Activated T-cell treated with anti-CD3 and anti-CD28 coated beads, Interleukin-2, amount 50 U/mL, for 48 hours (primary cell): ENCODE results near the gene FNIP2.
"Not testable (repeated sequence)": the region's sequence is repeated elsewhere in the genome, so short reads cannot be mapped to it uniquely, and the experiment has no call there.

Experiments
- DNase-seq, 2 experiments: peaks; one replicate each; pipeline ENCODE4 v3.0.0-alpha.2; 2020

The FNIP2 gene

GRCh38 chr4:158927774-158928173, 158.9 kb downstream of the FNIP2 start:
- not testable (repeated sequence) for DNase-seq

DNA sequence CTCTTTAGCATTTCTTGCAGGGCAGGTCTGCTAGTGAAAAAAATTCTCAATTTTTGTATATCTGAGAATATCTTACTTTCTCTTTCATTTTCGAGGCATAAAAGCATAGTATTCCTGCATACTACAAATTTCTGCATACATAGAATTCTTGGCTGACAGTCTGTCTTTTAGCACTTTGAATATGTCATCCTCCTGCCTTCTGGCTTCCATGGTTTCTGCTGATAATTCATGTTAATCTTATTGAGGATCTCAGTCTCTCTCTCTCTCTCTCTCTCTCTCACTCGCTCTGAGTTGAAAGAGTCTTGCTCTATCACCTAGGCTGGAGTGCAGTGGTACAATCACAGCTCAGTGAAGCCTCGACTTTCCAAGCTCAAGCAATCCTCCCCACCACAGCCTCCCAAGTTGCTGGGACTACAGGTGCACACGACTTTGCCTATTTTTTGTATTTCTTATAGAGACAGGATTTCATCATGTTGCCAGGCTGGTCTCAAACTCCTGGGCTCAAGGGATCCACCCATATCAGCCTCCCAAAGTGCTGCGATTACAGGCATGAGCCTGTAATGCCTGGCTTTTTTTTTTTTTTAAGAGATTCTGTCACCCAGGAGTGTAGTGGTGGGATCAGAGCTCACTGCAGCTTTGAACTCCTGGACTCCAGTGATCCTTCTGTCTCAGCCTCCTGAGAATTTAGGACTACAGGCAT, 161.3 kb downstream of the FNIP2 start:
- DNase-seq: no peak

DNA sequence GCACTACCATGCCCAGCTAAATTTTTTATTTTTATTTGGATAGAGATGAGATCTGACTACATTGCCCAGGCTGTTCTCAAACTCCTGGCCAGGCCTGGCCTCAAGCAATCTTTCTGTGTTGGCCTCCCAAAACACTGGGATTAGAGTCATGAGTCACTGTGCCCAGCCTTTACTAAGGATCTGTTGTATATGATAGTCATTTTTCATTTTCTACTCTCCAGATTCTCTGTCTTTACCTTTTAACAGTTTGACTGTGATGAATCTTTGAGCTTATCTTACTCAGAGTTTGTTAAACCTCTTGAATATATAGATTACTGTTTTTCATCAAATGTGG, 161.8 kb downstream of the FNIP2 start:
- DNase-seq: no peak

- DNase-seq: no peak
Observed at GRCh38 chr4:158933236-158933635, 164.4 kb downstream of the FNIP2 start.

- no peak for DNase-seq
Observed at GRCh38 chr4:158934996-158935669, 166.3 kb downstream of the FNIP2 start.

DNA sequence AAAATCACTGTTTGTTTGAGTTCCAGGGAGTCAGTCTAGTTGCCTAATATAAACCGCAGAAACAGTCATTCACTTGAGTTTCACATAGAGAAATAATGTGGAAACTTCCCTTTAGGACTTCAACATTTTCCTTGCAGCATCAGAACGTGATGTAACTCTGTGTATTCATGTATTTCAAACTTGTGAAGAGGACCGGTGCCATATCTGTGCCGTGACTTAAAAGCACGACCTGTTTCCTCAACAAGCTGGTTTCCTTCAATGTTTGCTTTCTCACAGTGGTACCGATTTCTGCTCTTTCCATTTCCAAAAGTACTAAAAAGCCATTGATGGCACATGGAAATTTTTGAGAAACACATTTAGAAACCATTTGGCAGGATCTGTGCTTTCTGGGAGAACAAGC, 167.4 kb downstream of the FNIP2 start:
- no peak for DNase-seq

DNA sequence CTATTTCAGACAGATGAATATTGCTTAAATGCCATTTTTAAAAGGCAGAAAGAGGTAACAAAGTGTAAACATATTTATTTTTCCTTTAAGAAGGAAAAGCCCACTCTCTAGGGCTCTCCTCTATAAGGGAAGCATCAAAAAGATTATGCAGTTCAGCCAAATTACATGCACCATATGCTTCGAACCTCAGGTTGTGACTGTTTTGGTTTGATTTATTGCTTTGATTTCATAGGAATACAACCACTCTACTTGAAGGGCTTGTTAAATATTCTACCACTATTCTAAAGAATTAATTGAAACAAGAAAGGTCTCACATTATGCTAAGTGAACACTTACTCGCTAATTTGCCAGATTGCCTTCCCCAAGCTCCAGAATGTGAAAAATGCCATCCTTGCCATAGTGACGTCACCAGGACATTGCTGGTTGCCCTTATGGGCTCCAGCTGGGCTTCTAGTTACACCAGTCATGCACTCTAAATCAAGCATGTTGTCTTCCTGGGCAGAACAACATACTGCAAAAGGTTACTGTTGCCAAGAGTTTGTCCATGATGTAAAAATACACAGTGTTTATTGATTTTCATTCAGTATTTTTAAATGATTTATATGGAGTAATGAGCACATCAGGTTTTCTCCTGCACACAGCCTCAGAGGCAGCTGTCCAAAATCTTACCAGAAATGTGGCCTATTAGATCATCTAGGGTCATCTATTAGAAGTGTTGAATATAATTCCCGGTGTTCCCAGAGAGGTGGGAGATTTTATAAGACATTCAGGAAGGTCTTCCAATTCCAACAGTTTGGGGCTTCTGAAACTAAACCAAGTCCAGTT, 169.6 kb downstream of the FNIP2 start:
- no peak for DNase-seq

GRCh38 chr4:158940271-158940670, 171.4 kb downstream of the FNIP2 start:
- DNase-seq: no peak

DNA sequence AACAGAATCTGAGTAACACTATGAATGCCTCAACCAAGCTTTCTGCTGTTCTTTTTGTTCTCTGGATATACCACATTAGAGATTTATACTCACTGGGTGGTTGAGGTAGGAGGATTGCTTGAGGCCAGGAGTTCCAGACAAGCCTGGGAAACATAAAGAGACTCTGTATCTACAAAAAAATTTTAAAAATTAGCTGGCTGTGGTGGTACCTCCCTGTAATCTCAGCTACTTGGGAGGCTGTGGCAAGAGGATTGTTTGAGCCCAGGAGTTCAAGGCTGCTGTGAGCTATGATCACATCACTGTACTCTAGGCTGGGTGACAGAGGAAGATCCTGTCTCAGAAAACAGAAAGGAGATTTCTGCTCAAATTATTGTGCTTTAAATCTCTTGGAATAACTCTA, 172.5 kb downstream of the FNIP2 start:
- DNase-seq: no peak

DNA sequence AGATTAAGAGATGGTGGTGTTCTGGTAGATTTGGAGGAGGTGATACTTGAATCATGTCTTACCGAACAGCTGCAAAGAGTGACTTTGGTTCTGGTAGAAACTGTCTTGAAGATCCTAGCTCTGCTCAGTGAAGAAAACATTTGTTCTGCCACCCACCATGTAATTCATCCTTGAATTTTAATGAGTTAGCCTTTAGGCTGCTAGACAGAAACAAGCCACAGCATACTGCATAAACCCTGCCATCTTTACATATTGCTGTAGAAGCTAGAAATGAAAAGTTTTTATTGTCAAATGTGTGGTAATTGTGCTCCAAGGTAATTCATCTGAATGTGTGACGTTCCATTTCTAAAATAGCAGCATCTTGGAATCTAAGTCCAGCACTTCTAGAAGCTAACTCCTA, 173.1 kb downstream of the FNIP2 start:
- DNase-seq: no peak

DNA sequence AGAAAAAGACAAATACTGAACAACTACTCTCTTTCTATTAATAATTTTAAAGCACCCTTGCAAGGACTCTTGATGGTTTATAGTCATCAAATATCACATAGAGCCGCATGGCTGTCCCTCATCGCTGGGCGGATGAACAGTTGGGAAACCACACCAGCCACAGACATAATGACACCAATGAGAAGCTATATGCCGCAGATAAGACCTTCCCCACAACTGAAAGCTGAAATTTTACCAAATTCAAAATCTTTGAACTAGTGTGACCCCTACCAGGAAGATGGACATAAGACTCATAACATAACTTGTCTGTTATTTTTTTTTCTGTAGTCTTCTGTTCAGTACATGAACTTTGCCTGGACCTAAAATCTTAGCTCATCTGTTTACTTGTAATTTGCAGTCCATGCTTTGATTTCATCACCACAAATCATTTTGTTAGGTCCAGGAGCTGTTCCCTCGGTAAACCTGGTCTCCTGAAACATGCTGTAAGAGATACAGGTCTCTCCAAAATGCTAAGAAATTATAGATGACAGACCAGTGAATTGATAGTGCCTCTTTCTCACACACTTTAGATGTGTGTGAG, 176.8 kb downstream of the FNIP2 start:
- no peak for DNase-seq

DNA sequence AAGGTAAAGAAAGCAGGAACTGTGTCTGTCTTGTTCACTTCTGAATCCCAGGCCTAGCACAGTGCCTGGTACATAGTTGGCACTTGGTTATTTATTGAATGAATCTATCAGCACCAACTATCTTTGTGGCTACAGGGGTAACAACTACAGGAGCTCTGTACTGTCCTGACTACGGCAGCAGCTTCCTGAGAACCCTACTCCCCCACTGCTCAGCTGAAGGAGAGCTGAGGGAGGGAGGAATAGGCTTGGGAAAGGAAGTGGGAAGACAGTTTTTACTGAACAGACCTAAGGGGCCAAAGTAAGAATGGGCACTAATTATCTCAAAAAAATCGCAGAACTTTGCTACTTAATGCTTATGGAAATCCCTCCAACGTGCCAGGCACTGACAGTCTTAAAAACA, 178.0 kb downstream of the FNIP2 start:
- DNase-seq: no peak

- DNase-seq: no peak
Observed at GRCh38 chr4:158948071-158948470, 179.2 kb downstream of the FNIP2 start.

GRCh38 chr4:158949099-158949498, 180.3 kb downstream of the FNIP2 start:
- no peak for DNase-seq

DNA sequence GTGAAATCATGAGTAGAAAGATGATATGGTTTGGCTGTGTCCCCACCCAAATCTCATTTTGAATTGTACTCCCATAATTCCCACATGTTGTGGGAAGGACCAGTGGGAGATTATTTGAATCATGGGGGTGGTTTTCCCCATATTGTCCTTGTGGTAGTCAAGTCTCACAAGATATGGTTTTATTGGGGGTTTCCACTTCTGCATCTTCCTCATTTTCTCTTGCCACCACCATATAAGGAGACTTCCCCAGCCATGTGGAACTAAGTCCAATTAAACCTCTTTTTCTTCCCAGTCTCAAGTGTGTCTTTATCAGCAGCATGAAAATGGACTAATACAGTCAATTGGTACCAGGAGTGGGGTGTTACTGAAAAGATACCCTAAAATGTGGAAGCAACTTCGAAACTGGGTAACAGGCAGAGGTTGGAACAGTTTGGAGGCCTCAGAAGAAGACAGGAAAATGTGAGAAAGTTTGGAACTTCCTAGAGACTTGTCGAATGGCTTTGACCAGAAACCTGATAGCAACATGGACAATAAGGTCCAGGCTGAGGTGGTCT, 183.5 kb downstream of the FNIP2 start:
- not testable (repeated sequence) for DNase-seq

DNA sequence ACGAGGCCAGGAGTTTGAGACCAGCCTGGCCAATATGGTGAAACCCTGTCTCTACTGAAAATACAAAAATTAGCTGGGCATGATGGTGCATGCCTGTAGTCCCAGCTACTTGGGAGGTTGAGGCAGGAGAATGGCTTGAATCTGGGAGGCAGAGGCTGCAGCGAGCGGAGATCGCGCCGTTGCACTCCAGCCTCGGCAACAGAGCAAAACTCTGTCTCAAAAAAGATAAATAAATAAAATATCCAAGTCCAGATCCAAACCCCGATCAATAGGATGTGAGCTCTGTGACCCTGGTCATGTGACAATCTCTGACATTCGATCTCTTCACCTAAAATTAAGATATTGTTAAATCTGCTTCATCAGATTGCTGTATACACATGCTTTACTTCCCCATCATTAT, 187.5 kb downstream of the FNIP2 start:
- DNase-seq: not testable (repeated sequence)

DNA sequence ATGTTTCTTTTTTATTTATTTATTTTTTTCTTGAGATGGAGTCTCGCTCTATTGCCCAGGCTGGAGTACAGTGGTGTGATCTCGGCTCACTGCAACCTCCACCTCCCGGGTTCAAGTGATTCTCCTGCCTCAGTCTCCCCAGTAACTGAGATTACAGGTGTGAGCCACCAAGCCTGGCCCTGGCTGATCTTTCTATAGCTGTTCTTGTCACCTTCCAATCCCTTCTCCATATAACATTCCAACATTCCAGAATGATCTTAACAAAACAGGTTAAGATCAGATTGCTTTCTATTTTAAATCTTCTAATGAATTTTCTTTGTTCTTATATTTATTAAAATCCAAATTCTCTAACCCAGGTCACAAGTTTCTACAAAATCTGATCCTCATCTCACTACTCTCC, 188.1 kb downstream of the FNIP2 start:
- not testable (repeated sequence) for DNase-seq
